ENCODE results near the gene SUSD3. TPM values are rescaled to one million over a fixed set of nuclear protein-coding genes. Genes with fewer than 3 reads are reported as not detected.

SUSD3 gene
- total RNA-seq, 1 donor from 2014 or later = not detected

GRCh38 chr9:93084471-93084881 is 26.0 kb downstream of the SUSD3 start:
- H3K4me1 Mint-ChIP-seq = peaks cover 17% of the 10 kb centered on the region
- H3K36me3 Mint-ChIP-seq (ENCODE audit: low read depth) = no peaks in the 10 kb centered on the region
- no peak overlapping the region for H3K4me3 Mint-ChIP-seq
- no peak for DNase-seq (ENCODE audit: low read depth, low spot score)
- no peaks in the 10 kb centered on the region for H3K9me3 Mint-ChIP-seq
- H3K27ac Mint-ChIP-seq (ENCODE audit: unreplicated experiment) = no peak overlapping the region
- H3K27me3 Mint-ChIP-seq (ENCODE audit: low read depth) = no peaks in the 10 kb centered on the region
- no peak for TF ChIP-seq CTCF (conservative IDR thresholded peaks at IDR 0.05)

- Mint-ChIP-seq H3K4me3 (no peak overlapping the region), H3K4me1 (peaks cover 18% of the 10 kb centered on the region), H3K27me3 (ENCODE audit: low read depth) (peaks cover 2% of the 10 kb centered on the region), H3K9me3 (no peaks in the 10 kb centered on the region), H3K36me3 (ENCODE audit: low read depth) (no peaks in the 10 kb centered on the region), H3K27ac (ENCODE audit: unreplicated experiment) (no peak overlapping the region)
- TF ChIP-seq CTCF (conservative IDR thresholded peaks at IDR 0.05) = no peak
- no peak for DNase-seq (ENCODE audit: low read depth, low spot score)
Measured at GRCh38 chr9:93085676-93086075, 27.2 kb downstream of the SUSD3 start.

GRCh38 chr9:93086447-93087224 is 28.1 kb downstream of the SUSD3 start:
- no peak for DNase-seq (ENCODE audit: low read depth, low spot score)
- Mint-ChIP-seq H3K4me1 (peaks cover 20% of the 10 kb centered on the region), H3K36me3 (ENCODE audit: low read depth) (no peaks in the 10 kb centered on the region), H3K27me3 (ENCODE audit: low read depth) (peaks cover 2% of the 10 kb centered on the region), H3K4me3 (no peak overlapping the region), H3K27ac (ENCODE audit: unreplicated experiment) (no peak overlapping the region), H3K9me3 (no peaks in the 10 kb centered on the region)
- TF ChIP-seq CTCF (conservative IDR thresholded peaks at IDR 0.05) = no peak

GRCh38 chr9:93087971-93088655 is 29.6 kb downstream of the SUSD3 start:
- Mint-ChIP-seq H3K27ac (ENCODE audit: unreplicated experiment) (no peak overlapping the region), H3K4me3 (no peak overlapping the region), H3K9me3 (no peaks in the 10 kb centered on the region), H3K27me3 (ENCODE audit: low read depth) (peaks cover 2% of the 10 kb centered on the region), H3K4me1 (peaks cover 27% of the 10 kb centered on the region), H3K36me3 (ENCODE audit: low read depth) (no peaks in the 10 kb centered on the region)
- TF ChIP-seq CTCF (conservative IDR thresholded peaks at IDR 0.05) = no peak
- DNase-seq (ENCODE audit: low read depth, low spot score) = no peak

- Mint-ChIP-seq H3K27ac (ENCODE audit: unreplicated experiment) (no peak overlapping the region), H3K27me3 (ENCODE audit: low read depth) (peaks cover 2% of the 10 kb centered on the region), H3K9me3 (no peaks in the 10 kb centered on the region), H3K36me3 (ENCODE audit: low read depth) (no peaks in the 10 kb centered on the region), H3K4me3 (no peak overlapping the region), H3K4me1 (peaks cover 29% of the 10 kb centered on the region)
- no peak for TF ChIP-seq CTCF (conservative IDR thresholded peaks at IDR 0.05)
- no peak for DNase-seq (ENCODE audit: low read depth, low spot score)
Measured at GRCh38 chr9:93088656-93089015, 30.1 kb downstream of the SUSD3 start.

Measured in neural crest cell (in vitro differentiated cells).